Stomach (tissue), 4 donors: Measurements from ENCODE around the gene TAF12.

Experiments used
- CTCF ChIP-seq, 7 experiments: fragments of 450-650 bp in 4 of 7; fragments of 200-600 bp in 3 of 7; sonication (generic) in 3 of 7; IDR thresholded peaks; one replicate each; pipeline ENCODE4 v1.5.1; 2016 to 2019; ENCODE audit warnings: antibody characterized with exemption in 7 of 7, control low read depth in 2 of 7, mild to moderate bottlenecking in 1 of 7
- POLR2AphosphoS5 ChIP-seq, 3 donors: sonication (generic); formaldehyde crosslinking; IDR thresholded peaks; one replicate each; pipeline ENCODE4 v1.6.1; 2016; ENCODE audit warnings: antibody characterized with exemption in 3 of 3

- no peak for TF ChIP-seq CTCF (IDR thresholded peaks at IDR 0.05)
- no peak for TF ChIP-seq POLR2AphosphoS5 (IDR thresholded peaks at IDR 0.05)
Observed at GRCh38 chr1:28656335-28656734, 13.5 kb upstream of the TAF12 start.
